Activated B cell treated with CpG ODN at 0.5 μM for 24 hours (primary cell): ENCODE data around the gene DNAH8. TPM values are rescaled to one million over a fixed set of nuclear protein-coding genes. Genes with fewer than 3 reads are reported as not detected.

Experiments used
- ATAC-seq: fragments of 200-7000 bp; cut with Tn5 transposase; one replicate; pipeline ENCODE4 v1.10.0; 2021; ENCODE audit warnings: low read depth, mild to moderate bottlenecking, moderate library complexity
- CTCF ChIA-PET: fragments of 350-600 bp; sonication (Branson Sonifier 250); formaldehyde crosslinking; loops from one replicate; lab custom pipeline; 2021; ENCODE audit warnings: antibody characterized with exemption; lab: Charles Lee
- POLR2A ChIA-PET: fragments of 350-600 bp; sonication (Branson Sonifier 250); formaldehyde crosslinking; loops from one replicate; lab custom pipeline; 2021; ENCODE audit warnings: antibody characterized with exemption; lab: Charles Lee
- DNase-seq: peaks from one replicate; pipeline ENCODE4 v3.0.0; 2022
- H3K27ac Mint-ChIP-seq: one replicate; pipeline ENCODE4 v1.8.0; 2020; ENCODE audit warnings: mixed read lengths
- H3K27me3 Mint-ChIP-seq: one replicate; pipeline ENCODE4 v1.8.0; 2021; ENCODE audit warnings: mixed read lengths
- H3K36me3 Mint-ChIP-seq: one replicate; pipeline ENCODE4 v1.8.0; 2021; ENCODE audit warnings: low read depth, mixed read lengths
- H3K4me1 Mint-ChIP-seq: one replicate; pipeline ENCODE4 v1.8.0; 2021; ENCODE audit warnings: mixed read lengths
- H3K4me3 Mint-ChIP-seq: one replicate; pipeline ENCODE4 v1.8.0; 2020; ENCODE audit warnings: mild to moderate bottlenecking, mixed read lengths
- H3K9me3 Mint-ChIP-seq: one replicate; pipeline ENCODE4 v1.8.0; 2020; ENCODE audit warnings: mixed read lengths
- intact Hi-C: fragments of 100-400 bp; cut with micrococcal nuclease; formaldehyde crosslinking; loops from one replicate; pipeline ENCODE4 v1.15.1; 2024
- total RNA-seq: library from RNA; stranded (reverse); gene quantifications from 2 replicates; pipeline ENCODE4 v1.2.3, GENCODE V29; 2022
- TF ChIP-seq, protein P1 (sequence below): fragments of 200-600 bp; IDR thresholded peaks from one replicate; pipeline ENCODE4 v1.8.0; 2022; ENCODE audit warnings: antibody characterized with exemption, mild to moderate bottlenecking

The DNAH8 gene, protein sequence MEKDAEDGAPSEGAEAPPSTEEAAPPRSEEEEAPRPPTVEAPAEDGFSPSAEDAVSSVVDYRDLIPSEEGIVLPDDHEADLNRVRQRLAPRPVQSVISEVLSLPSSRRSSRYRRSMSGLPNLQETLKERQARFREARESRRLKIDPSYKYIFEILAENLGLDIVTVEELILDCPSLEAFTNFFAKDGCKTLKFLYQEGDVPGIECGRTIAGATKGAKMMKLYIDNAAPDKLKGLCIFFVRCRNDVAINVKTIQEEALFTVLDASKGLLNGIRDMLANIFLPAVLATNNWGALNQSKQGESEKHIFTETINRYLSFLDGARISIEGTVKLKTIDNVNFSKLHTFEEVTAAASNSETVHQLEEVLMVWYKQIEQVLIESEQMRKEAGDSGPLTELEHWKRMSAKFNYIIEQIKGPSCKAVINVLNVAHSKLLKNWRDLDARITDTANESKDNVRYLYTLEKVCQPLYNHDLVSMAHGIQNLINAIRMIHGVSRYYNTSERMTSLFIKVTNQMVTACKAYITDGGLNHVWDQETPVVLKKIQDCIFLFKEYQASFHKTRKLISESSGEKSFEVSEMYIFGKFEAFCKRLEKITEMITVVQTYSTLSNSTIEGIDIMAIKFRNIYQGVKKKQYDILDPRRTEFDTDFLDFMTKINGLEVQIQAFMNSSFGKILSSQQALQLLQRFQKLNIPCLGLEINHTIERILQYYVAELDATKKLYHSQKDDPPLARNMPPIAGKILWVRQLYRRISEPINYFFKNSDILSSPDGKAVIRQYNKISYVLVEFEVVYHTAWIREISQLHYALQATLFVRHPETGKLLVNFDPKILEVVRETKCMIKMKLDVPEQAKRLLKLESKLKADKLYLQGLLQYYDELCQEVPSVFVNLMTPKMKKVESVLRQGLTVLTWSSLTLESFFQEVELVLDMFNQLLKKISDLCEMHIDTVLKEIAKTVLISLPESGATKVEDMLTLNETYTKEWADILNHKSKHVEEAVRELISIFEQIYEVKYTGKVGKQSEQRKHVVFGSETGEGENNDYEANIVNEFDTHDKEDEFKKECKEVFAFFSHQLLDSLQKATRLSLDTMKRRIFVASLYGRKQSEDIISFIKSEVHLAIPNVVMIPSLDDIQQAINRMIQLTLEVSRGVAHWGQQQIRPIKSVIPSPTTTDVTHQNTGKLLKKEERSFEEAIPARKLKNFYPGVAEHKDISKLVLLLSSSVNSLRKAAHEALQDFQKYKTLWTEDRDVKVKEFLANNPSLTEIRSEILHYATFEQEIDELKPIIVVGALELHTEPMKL (N-terminal part only)
- 1.1 and 2.0 TPM in 2 replicates for total RNA-seq

DNA sequence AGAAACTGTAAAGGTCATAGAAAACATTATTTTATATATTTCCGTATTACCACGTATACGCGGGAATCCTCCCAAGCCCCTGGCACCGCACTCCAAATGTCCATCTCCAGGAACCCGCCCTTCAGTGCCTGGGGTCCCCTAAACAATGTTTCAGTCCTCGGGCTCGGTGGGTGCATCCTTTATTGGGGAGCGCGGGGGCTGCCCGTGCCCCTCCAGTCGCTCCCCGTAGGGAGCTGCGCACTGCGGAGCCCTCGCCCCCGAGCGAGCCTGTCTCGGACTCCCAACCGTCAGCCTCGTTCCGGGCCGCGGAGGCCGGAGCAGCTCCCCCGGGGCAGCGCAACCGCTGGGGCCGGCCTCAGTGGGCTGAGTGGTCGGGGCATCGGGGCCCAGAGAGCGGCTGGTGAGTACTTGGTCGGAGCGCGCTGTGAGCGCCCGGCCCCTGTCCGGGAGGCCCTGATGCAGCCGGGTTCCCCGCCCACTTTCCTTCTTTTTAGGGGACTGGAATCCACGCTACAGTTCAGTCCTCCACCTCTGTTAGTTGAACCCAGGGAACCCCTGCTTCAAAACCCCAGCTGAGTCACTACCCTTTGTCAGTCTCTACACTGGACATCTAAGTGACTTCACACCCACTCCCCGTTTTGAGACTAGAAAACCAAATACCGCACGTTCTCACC, at the start of gene DNAH8:
Gene DNAH8 (plus strand): TSS at position 296 of the 674 bp plus-strand sequence. CDS start 7,499 bp downstream, outside the sequence.
- no peak within 1 kb of the TSS for H3K27ac Mint-ChIP-seq
- ChIA-PET POLR2A (no interaction called here), CTCF (no interaction called here)
- H3K27me3 Mint-ChIP-seq, result peaks cover 36% of the 10 kb centered on the region
- peaks cover 14% of the 10 kb centered on the region for H3K4me1 Mint-ChIP-seq
- H3K9me3 Mint-ChIP-seq, result peaks cover under 1% of the 10 kb centered on the region
- TF ChIP-seq, protein P1, sequence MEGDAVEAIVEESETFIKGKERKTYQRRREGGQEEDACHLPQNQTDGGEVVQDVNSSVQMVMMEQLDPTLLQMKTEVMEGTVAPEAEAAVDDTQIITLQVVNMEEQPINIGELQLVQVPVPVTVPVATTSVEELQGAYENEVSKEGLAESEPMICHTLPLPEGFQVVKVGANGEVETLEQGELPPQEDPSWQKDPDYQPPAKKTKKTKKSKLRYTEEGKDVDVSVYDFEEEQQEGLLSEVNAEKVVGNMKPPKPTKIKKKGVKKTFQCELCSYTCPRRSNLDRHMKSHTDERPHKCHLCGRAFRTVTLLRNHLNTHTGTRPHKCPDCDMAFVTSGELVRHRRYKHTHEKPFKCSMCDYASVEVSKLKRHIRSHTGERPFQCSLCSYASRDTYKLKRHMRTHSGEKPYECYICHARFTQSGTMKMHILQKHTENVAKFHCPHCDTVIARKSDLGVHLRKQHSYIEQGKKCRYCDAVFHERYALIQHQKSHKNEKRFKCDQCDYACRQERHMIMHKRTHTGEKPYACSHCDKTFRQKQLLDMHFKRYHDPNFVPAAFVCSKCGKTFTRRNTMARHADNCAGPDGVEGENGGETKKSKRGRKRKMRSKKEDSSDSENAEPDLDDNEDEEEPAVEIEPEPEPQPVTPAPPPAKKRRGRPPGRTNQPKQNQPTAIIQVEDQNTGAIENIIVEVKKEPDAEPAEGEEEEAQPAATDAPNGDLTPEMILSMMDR, result no peak
- H3K36me3 Mint-ChIP-seq, result no peaks in the 10 kb centered on the region
- intact Hi-C loops, result no loop called here
- H3K4me3 Mint-ChIP-seq, result peak within 1 kb of the TSS; percentile 76
- ATAC-seq (peak; percentile 50), DNase-seq (peak; percentile 29)

DNA sequence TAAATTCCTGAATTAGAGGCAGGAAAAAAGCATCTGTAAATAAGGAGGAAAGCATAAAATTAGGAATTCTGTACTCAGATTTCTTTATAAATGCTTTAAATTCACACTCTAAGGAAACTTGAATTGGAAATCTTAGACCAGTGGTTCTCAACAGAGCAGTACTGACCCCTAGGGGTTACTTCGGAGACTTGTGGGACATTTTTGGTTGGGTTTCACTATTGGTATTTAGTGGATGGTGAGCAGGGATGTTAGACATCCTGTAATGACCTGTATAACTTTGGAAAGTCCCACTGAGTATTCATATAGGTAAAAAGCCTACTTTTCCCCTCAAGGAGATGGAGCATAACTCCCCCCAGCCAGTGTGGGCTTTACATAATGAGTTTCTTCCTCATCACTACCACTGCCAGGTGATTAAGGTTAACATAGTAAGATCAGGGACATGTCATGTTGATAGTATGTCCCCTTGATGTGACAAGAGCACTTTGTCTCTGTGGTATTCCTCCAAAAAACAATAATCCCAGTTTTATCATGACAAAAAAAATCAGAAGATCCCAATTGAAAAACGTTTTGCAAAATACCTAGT, 43.1 kb upstream of the DNAH8 start:
- no peak overlapping the region for H3K27ac Mint-ChIP-seq
- peaks cover 25% of the 10 kb centered on the region for H3K36me3 Mint-ChIP-seq
- TF ChIP-seq, protein P1, result no peak
- intact Hi-C loops, result loop anchor here (2.0 to 10.0 kb wide), 7 partner anchors 33 to 1347 kb away; partner anchors contain the start of gene BTBD9
- CTCF ChIA-PET, result interaction anchor here (1.6 kb wide), 1 partner anchor 14 kb away, joined by 3 read pairs; no protein-coding TSS in a partner anchor
- peaks cover 5% of the 10 kb centered on the region for H3K9me3 Mint-ChIP-seq
- POLR2A ChIA-PET, result interaction anchor here (0.6 kb wide), 1 partner anchor 33 kb away, joined by 3 read pairs; no protein-coding TSS in a partner anchor
- ATAC-seq, result peak; percentile 66
- H3K27me3 Mint-ChIP-seq, result no peaks in the 10 kb centered on the region
- H3K4me3 Mint-ChIP-seq, result no peak overlapping the region
- peaks cover 41% of the 10 kb centered on the region for H3K4me1 Mint-ChIP-seq
- DNase-seq, result no peak

DNA sequence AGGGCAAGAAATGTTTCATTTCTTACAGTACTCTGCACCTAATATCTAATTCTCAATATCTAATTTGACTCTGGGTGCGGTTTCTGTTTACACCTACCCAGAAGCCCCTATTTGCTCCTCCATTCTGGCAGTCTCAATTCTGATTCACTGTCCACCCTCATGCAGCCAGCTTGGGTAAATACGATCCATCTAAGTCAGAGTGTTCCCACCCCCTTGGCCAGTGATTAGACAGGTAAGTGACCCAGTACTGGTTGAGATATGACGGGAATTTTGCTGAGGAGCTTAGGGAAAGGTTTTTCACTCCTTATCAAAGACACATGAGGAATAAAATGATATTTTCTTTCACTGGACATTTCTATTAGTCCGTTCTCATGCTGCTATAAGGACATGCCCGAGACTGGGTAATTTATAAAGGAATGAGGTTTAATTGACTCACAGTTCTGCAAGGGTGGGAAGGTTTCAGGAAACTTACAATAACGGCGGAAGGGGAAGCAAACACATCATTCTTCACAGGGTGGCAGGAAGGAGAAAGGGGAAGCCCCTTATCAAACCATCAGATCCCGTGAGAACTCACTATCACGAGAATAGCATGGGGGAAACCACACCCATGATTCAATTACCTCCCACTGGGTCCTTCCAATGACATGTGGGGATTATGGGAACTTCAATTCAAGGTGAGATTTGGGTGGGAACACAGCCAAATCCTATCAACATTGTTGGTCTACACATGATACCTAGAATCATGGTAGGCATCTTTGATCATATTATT, 41.5 kb upstream of the DNAH8 start:
- Mint-ChIP-seq H3K27ac (peak overlapping the region; percentile 75), H3K9me3 (peaks cover 5% of the 10 kb centered on the region), H3K4me3 (peak overlapping the region; percentile 67), H3K36me3 (peaks cover 33% of the 10 kb centered on the region), H3K4me1 (peaks cover 56% of the 10 kb centered on the region), H3K27me3 (no peaks in the 10 kb centered on the region)
- CTCF ChIA-PET, result interaction anchor here (1.1 to 1.6 kb wide), 2 partner anchors 12 to 640 kb away, joined by 3 read pairs; no protein-coding TSS in a partner anchor
- peak; percentile 38 for ATAC-seq
- TF ChIP-seq, protein P1, result no peak
- POLR2A ChIA-PET, result no interaction called here
- intact Hi-C loops, result loop anchor here (2.0 to 10.0 kb wide), 6 partner anchors 35 to 966 kb away; partner anchors contain the start of gene BTBD9
- DNase-seq, result no peak
